Glutamatergic neuron (in vitro differentiated cells): ENCODE measurements around the gene ID2. TPM values are rescaled to one million over a fixed set of nuclear protein-coding genes. Genes with fewer than 3 reads are reported as not detected.

ENCODE experiments used
- DNase-seq: peaks from one replicate; pipeline ENCODE4 v3.0.0; 2022
- H3K27ac Mint-ChIP-seq: one replicate; pipeline ENCODE4 v1.8.0; 2020; ENCODE audit warnings: mild to moderate bottlenecking, mixed read lengths, inconsistent platforms; ENCODE audit not compliant: unreplicated experiment
- H3K27me3 Mint-ChIP-seq: one replicate; pipeline ENCODE4 v1.8.0; 2020; ENCODE audit warnings: mild to moderate bottlenecking, moderate library complexity, mixed read lengths, inconsistent platforms; ENCODE audit not compliant: unreplicated experiment
- H3K36me3 Mint-ChIP-seq: one replicate; pipeline ENCODE4 v1.8.0; 2020; ENCODE audit warnings: mild to moderate bottlenecking, mixed read lengths, inconsistent platforms; ENCODE audit not compliant: unreplicated experiment
- H3K4me1 Mint-ChIP-seq: one replicate; pipeline ENCODE4 v1.8.0; 2020; ENCODE audit warnings: mild to moderate bottlenecking, low read depth, mixed read lengths, inconsistent platforms; ENCODE audit not compliant: unreplicated experiment
- H3K4me3 Mint-ChIP-seq: one replicate; pipeline ENCODE4 v1.8.0; 2020; ENCODE audit warnings: mild to moderate bottlenecking, mixed read lengths, inconsistent platforms; ENCODE audit not compliant: unreplicated experiment
- H3K9me3 Mint-ChIP-seq: one replicate; pipeline ENCODE4 v1.8.0; 2020; ENCODE audit warnings: mild to moderate bottlenecking, moderate library complexity, mixed read lengths, inconsistent platforms; ENCODE audit not compliant: unreplicated experiment
- CTCF ChIP-seq: fragments of 200-600 bp; sonication (generic); IDR thresholded peaks from one replicate; pipeline ENCODE4 v1.5.0; 2021; ENCODE audit not compliant: partially characterized antibody, unreplicated experiment
- total RNA-seq: library from RNA; stranded (reverse); fragmentation: NEBNext Ultra II Directional; extraction: Animal tissue kit (Norgen Biotek cat#: 25700); gene quantifications from one replicate; pipeline ENCODE4 v1.2.1, GENCODE V29; 2021; ENCODE audit not compliant: unreplicated experiment

ID2 gene
- total RNA-seq, 1 donor from 2014 or later: 13.2 TPM

GRCh38 chr2:8671802-8672201 lies 10.1 kb upstream of the ID2 start:
- H3K27me3 Mint-ChIP-seq: peaks cover 4% of the 10 kb centered on the region
- H3K36me3 Mint-ChIP-seq: peaks cover 20% of the 10 kb centered on the region
- H3K4me1 Mint-ChIP-seq: no peaks in the 10 kb centered on the region
- H3K9me3 Mint-ChIP-seq: peaks cover 3% of the 10 kb centered on the region
- H3K4me3 Mint-ChIP-seq: no peak overlapping the region
- TF ChIP-seq CTCF: no peak
- DNase-seq: no peak
- H3K27ac Mint-ChIP-seq: no peak overlapping the region

GRCh38 chr2:8672940-8673339 lies 8.9 kb upstream of the ID2 start:
- H3K4me3 Mint-ChIP-seq: no peak overlapping the region
- peaks cover 3% of the 10 kb centered on the region for H3K4me1 Mint-ChIP-seq
- peaks cover 3% of the 10 kb centered on the region for H3K9me3 Mint-ChIP-seq
- peaks cover 20% of the 10 kb centered on the region for H3K36me3 Mint-ChIP-seq
- H3K27me3 Mint-ChIP-seq: peaks cover 4% of the 10 kb centered on the region
- DNase-seq: no peak
- no peak overlapping the region for H3K27ac Mint-ChIP-seq
- no peak for TF ChIP-seq CTCF

DNA sequence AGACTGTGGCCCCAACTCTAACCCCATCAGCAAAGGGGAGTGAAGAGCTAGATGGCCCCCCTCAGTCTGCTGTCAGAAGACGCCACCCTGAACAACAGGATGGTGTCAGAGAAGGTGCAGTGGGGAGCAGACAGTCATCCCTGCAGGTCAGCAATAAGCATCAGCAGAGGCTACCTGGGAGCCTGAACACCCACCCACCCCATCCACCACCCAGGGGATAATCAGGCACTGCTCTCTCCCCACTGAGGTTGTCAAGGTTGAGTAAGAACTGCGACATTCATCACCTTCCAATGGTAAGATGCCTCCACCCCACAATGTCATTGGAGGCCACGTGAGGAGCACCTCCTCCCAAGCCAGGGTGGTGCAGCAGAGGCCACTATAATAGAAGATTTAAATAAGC lies 8.5 kb upstream of the ID2 start:
- Mint-ChIP-seq H3K27ac (no peak overlapping the region), H3K4me3 (no peak overlapping the region), H3K36me3 (peaks cover 20% of the 10 kb centered on the region), H3K4me1 (peaks cover 3% of the 10 kb centered on the region), H3K9me3 (peaks cover 3% of the 10 kb centered on the region), H3K27me3 (peaks cover 4% of the 10 kb centered on the region)
- no peak for TF ChIP-seq CTCF
- no peak for DNase-seq

- Mint-ChIP-seq H3K36me3 (peaks cover 20% of the 10 kb centered on the region), H3K4me3 (no peak overlapping the region), H3K9me3 (peaks cover 6% of the 10 kb centered on the region), H3K27me3 (peaks cover 4% of the 10 kb centered on the region), H3K4me1 (peaks cover 5% of the 10 kb centered on the region), H3K27ac (no peak overlapping the region)
- TF ChIP-seq CTCF: no peak
- no peak for DNase-seq
Measured at GRCh38 chr2:8674420-8675009, 7.3 kb upstream of the ID2 start.

GRCh38 chr2:8675543-8675942 lies 6.3 kb upstream of the ID2 start:
- peaks cover 20% of the 10 kb centered on the region for H3K36me3 Mint-ChIP-seq
- peaks cover 4% of the 10 kb centered on the region for H3K27me3 Mint-ChIP-seq
- H3K9me3 Mint-ChIP-seq: peaks cover 11% of the 10 kb centered on the region

More at GRCh38 chr2:8675543-8675942, 6.3 kb upstream of the ID2 start:
- TF ChIP-seq CTCF: no peak
- no peak overlapping the region for H3K27ac Mint-ChIP-seq
- no peak for DNase-seq
- peaks cover 8% of the 10 kb centered on the region for H3K4me1 Mint-ChIP-seq
- no peak overlapping the region for H3K4me3 Mint-ChIP-seq
